Fibroblast of skin of right quadriceps (primary cell): Measurements from ENCODE around the gene FEV.

Experiments
- DNase-seq: peaks from one replicate; pipeline ENCODE4 v3.0.0-alpha.2; 2013

FEV gene

DNA sequence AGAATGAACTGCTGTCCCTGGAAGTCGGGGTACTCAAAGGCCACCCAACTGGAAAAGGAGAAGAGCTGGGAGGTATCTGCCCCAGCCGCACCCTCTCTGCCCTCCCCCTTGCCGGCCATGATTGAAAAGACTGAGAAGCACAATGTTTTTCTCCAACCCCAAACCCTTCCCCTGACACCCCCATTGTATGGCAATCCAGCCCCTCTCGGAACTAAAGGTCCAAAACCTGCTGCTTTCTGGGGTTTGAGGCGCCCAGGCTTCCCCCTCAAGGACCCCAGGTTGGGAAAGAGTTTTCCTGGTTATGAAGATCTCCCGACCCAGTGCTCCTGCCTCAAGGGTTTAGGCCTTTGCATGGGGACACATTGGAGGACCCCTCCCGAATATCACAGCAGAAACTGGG lies 7.2 kb upstream of the FEV start:
- DNase-seq = no peak

DNA sequence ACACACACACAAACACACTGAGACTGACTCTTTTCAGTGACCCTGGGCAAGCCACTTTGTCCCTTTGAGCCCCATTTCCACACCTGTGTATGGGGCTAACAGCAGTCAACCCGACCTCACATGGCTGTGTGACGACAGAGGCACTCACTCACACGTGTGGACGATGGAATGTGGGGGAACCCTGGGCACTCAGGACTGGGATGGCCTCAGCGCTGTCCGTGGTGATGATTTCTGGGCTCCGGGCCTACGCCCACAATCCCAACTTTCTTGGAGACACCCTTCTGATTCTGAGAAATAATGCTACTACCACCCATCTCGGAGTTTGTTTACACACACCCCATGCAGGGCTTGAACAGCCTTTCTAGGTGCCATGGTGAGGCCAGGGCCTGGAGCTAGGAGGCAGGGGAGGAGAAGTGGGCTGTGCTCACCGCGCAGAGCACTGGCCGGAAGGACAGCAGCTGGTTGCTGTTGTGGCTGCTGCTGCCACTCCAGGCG lies 6.7 kb upstream of the FEV start:
- peak; percentile 17 for DNase-seq

DNA sequence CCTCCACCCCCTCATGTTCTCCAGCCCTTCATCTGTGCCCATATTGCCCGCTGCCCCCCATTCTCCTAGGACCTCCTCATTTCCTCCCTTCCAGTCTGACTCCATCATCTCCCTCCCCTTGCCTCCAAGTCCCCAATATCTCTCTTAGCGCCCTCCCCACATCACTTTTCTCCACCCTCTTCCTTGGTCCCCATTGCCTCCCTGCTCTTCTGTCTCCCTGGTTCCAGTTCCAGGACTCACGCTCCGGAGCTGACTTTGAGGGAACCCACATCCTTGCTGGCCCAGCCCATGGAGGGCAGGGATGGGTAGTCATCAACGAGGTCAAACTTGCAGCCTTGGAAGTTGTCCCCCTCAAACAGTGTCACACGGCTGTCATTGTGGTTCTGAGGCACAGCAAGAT lies 5.6 kb upstream of the FEV start:
- no peak for DNase-seq

DNA sequence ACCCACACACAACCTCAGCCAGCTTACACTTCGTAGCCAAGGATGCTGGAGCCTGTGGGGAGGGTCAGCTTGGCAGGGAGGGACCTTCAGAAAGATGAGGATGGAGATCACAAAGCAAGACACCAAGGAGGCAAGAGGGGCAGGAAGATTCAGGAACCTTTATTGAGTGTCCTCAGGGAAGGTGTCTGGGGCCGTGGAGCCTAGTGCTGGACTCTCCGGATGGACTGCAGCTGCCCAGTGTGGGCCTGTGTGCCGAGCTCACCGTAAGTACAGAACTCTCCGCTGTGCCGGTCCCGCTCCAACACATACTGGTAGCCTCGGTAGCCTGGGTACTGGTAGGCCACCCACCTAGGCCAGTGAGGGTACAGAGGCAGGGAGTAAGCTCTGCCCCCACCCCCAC lies 5.1 kb upstream of the FEV start:
- no peak for DNase-seq

DNA sequence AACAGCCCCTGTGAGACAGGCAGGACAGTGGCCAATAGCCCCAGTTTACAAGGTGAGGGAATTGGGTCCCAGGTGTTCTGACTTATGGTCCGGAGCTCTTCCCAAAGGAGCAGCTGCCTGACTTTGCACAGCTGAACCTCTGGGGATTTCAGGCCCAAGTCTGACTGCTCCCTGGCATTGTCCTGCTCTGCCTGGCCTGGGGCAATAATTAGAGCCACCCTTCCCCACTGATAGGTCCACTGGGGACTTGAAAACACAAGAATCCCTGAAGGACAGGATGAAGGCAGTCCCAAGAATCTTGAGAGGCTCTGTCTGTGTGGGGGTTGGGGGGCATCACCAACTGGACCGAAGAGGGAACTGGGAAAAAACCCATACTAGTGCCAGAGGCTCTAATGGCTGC lies 3.7 kb upstream of the FEV start:
- no peak for DNase-seq

DNA sequence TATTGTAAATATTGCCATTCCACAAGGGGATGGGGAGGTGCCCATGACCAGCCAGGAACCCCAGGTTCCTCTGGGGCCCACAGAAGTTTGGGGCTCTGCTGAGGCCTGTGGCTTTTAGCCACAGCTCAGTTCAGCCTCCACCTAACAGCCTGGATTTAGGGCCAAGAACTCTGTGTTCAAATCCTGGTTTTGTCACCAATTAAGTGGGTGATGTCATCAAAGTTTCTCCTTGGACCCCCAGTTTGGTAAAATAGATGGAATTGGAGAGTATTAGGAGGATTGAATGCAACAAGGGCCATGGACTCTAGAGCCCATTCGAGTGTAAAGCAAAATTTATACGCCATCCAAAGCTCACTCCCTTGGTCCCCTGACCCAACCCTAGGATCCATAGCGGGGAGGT lies 3.2 kb upstream of the FEV start:
- no peak for DNase-seq

DNA sequence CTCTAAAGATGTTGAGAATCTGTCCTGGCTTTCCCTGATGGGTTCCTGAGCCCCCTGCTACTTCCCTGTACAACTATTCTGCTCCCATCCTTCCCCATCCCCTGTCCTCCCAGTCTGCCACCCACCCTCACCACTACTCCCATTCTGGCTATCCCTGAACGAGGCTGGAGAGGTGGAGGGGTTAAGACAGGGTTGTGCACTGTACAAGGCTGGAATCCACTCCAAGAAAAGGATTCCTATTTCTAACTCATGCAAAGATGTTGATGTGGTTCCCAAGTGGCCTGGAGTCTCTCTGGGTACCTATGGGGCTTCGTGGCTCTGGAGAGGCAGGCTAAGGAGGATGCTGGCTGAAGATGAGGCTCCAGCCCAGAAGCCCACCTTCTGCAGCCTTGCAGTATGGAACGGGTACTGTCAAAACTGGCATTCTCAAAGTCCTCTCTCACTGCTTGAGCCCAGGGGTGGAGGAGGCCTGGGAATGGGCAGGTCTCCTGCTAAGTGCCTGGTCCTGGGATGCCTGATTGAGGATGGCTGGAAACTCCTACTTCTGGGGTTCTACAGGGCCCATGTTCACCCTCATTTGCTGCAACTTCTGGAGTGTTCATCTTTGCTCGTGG lies 1.3 kb upstream of the FEV start:
- no peak for DNase-seq

DNA sequence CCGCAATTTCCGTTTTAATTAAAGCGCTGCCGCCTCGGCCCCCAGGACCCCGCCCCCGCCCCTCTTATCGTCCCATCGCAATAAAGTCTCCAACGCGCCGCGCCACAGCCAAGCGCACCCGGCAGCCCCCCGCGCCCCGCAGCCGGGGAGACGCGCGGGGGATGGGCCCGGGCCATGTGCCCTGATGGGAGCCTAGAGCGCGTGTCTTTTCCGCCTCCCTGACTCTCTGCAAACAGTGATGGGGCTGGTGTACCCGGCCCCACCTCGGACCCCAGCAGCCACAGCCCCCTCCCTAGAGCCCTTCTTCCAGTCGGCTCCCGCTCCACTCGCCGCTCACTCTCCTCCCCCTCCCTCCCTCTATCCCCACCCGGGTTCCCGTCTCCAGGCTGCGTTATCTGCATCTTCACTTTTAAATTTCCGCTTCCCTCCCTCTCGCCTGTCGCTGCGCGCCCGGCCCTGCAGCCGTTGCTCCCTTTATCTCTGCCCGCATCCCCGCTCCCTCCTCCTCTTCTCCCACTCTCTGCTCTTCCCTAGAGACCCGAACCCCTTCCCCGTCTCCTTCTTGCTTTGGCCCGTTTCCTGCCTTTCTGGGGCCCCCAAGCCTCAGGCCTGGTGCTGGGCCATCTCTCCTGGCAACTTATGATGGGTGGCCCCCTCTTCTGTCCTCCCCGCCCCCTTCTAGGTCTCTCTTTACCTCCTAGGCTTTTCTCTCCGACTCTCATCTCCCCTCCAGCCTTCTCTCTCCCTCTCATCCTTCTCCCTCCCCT lies 524 bp upstream of the FEV start:
- DNase-seq = no peak

DNA sequence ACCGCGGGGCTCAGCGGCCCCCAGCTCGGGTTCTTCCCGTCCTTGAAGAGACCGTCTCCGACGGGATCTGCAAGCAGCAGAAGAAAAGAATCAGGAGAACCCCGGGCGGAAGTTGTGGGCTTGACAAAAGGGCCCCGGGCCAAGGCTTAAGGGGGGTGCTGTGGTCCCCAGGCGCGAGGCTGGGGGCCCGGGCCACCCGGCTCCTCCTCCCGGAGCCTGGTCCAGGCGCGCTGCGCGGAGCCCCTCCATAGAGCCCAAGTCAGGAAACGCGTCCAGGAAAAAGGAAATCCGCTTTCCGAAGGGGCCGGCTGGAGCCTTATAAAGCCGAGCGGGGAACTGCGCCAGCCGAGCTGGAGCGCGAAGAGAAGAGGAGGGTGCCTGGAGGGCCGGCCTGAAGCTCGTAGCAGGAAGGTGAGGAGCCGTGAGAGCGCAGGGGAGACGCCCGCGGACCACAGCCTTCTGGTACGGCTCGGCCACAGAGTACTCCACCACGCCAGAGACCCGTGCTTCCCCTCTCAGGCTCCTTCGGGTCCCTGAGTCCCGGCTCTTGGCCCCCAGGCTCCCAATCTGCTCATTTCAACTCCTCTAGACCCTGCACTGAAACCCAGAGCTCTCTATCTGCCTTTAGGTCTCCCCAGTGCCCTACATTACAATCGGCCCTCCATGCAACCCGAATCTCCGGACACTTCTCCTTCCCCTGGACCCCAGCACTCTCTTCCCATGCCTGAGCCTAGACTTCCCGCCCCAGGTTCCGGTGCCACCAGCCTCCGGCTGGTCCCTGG lies 554 bp downstream of the FEV start:
- no peak for DNase-seq

DNA sequence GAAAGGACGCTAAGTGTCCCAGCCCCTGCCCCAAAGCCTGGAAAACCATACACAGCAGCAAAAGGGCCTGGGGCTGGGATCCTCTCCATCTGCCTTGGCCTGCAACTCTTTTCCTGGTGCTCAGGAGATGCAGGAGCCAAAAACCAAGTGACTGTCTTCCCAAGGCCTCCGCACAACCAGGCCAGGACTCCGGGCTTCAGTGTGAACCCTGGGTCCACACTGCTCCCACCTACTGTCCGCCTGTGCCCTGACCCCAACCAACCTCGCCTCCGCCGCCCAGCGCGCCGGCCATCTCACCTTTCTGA lies 1.1 kb downstream of the FEV start:
- no peak for DNase-seq

DNA sequence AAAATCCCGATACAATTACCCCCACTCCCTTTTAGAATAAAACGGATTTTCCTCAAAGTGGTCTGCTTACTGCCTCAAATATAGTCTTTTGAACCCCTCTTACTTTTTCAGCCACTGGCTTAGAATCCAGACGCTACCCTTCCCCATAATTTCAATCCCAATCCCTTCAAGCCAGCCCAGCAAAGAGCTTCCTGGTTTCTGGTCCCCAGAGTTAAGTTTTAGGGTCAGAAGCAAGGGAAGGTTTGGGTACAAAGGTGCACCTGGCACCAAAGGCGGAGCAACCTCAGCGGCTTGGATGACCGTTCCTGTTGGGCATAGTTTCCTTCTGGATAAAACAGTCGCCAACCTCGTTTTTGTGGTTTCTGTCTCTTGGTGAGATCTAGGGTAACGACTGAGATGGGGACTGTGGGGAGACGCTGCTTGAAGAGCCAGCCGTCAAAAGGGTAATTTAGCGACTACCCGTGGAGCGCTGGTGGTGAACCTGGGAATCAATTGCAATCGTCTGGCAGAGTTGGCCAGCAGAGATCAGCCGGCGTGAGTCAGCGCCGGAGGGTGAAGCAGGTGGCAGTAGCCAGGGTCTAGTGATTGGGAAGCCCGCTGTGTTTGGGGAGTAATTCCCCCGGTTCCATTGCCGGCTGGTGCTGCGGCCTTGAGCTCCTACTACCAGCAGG lies 1.6 kb downstream of the FEV start:
- DNase-seq = no peak

DNA sequence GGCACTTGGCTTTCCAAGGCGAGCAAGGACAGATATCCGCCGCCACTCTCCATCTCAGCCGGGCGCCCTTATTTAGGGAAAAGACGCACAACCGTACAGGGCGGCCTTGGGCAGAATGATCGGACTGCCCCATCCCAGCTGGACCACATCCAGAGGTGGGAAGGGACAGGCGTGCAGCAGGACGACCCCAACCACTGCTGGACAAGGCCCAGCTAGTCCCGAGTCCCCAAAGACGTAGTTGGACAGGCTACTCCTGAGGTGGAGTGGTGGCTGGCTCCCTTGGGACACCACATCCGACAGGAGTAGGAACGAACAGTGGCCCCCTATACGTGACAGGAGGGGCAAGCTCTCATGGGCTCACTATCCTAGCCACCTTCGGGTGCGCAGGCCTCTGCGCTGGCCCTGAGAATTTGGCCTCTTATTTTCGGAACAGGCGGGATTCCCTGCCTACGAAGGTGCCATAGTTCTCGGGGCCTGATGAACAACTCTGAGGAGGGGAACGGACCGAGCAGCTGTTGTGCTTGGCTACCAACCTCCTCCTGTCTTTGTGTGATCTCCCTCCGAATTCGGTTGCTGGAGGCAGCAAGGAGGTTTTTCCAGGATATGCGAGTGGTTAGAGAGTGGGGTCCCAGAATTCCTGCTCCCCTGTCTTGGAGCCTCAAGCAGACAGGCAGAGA lies 2.3 kb downstream of the FEV start:
- no peak for DNase-seq

DNA sequence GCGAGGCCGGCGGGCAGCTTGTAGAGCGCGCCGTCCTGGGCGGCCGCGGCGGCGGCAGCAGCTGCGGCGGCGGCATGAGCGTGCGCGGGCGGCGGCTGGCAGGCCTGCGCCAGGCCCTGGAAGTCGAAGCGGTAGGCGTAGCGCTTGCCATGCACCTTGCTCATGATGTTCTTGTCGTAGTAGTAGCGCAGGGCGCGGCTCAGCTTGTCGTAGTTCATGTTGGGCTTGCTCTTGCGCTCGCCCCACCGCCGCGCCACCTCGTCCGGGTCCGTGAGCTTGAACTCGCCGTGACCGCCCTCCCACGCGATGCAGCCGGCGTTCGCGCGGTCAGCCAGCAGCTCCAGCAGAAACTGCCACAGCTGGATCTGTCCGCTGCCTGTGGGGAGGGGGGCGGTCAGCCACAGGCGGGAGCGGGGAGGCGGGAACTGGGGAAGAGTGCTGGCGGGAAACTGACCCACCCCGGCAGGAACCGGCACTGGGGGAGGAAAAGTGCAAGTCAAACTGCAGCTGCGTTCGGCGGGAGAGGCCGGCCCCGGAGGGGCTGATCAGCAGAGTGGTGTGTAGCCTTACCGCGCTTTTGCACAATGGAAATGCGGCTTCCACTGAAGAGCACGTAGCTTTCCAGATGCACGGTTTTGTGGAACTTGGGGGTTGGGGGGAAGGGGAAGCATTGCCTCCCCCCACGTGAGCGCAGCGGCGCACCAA lies 3.0 kb downstream of the FEV start:
- no peak for DNase-seq

DNA sequence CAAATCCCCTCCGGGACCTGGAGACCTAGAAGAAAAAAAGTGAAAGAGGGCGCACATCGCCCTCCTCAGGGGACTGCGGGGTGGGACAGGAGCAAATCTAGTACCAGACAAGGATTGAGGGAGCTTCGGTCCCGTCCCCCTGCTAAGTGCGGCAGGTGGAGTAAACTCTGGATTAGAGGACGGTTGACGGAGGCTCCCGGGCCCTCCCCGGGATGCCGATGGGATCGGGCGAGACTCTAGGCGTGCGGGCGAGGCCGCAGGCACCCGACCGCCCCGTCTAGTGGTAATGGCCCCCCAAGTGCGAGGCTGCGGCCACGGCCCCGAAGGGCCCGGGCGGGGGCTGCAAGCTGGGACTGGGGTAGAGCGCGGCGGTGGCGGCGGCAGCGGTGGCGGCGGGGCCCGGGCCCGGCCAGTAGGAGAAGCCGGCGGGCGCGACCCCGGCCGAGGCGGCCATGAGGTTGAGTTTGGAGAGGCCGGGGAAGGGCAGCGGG lies 3.5 kb downstream of the FEV start:
- no peak for DNase-seq

DNA sequence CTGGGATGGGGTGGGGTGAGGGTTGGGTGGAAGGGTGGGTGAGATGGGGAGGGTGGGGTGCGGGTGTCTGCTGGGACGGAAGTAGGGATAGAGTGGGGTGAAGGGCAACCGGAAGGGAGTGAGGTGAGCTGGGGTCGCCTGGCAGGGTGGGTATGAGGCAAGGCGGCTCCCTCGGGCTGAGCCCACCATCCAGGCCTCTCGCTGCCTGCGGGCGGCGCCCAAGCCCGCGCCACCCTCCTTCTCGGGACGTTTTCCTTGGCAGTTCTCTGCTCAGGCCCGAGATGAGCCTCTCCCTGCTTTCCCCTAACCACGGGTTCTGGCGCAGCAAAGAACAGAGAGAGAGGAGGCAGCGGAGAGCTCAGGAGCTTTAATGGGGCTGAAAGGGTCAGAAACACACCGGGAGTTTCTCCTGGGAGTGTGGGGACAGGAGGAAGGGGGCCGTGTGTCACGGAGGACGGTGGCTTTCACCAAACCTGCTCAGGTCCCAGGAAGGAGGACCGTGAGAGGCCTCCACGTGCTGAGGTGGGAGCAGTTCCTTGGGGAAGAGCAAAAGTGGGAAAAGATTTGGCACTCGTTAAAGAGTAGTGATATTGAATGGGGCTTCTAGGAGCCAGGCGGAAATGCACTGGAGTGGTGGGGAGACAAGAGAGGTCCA lies 4.1 kb downstream of the FEV start:
- no peak for DNase-seq

DNA sequence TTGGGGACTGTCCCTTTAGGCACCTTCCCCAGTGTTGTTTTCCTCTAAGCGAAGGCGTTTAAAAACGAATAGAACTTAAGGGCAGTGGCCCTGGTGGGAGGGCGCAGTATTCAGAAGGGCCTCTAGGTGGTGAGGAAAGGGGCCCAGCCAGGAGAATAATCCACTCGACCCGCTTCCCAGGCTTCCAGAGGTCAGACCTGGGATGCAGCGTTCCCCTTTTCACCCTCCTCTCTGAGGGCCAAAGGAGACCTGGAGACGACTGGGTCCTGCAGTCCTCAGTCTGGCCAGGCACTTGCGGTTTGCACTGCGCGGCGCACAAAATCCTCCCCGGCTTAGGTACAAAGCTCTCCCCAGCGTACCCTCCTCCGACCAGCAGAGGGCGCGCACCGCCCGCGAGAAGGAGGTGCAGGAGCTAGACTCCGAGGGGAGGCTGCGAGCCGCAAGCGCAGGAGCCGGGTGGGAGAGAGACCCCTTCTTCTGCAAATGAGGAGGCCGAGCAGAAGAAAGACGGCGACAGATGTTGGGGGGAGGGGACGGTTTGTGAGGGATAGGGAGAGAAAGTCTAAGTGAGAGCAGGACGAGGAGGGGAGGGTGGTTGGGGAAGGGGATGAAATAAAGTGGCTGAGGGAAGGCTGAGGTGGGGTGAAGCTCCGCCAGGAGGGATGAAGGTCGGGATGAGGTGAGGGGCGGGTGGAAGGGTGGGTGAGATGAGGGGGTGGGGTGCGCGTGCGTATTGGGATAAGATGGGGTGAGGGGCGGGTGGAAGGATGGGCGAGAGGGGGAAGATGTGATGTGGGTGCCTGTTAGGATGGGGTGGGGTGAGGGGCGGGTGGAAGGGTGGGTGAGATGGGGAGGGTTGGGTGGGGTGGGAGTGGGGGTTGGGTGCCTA lies 4.9 kb downstream of the FEV start:
- peak; percentile 63 for DNase-seq

DNA sequence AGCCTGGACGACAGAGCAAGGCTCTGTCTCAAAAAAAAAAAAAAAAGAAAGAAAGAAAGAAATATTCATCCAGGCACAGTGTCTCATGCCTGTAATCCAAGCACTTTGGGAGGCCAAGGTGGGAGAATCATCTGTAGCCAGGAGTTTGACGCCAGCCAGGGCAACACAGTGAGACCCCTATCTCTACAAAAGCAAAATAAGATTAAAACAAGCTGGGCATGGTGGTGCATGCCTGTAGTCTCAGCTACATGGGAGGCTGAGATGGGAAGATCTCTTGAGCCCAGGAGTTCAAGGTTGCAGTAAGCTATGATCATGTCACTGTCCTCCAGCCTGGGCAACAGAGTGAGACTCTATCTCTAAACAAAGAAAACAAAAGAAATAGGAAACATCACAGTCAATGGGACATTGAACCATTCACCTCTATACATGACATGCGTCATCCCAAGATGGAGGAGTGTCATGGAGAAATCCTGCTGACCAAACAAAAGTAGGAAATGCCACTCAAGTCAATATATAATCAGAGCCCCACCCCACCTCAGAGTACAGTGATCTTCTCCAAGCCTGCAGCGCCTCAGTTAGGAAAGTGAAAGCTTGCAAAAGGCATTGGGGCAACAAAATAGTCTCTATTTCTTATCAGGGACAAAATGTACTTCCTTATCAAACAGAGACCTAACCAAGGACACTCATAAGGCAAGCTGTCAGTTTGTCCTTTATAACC lies 9.8 kb downstream of the FEV start:
- no peak for DNase-seq

DNA sequence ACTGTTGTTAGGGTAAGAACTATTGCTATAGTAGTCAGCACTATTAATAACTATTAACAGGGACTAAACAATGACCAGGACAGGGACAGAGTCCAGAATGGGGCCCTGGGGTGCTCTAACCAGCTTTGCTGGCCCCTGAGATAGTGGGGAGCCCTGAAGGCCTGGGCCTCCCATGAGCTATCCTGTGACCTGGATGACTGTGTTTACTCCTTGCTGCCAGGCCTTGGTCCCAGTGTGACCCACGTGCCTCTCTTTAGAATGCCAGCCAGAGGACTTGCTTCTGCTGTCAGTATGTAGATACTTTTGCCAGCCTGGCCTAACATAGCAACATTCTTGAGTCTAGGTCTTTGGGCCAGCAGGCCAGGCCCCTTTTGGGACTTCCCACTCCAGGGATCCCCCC lies 14.1 kb downstream of the FEV start:
- no peak for DNase-seq

DNA sequence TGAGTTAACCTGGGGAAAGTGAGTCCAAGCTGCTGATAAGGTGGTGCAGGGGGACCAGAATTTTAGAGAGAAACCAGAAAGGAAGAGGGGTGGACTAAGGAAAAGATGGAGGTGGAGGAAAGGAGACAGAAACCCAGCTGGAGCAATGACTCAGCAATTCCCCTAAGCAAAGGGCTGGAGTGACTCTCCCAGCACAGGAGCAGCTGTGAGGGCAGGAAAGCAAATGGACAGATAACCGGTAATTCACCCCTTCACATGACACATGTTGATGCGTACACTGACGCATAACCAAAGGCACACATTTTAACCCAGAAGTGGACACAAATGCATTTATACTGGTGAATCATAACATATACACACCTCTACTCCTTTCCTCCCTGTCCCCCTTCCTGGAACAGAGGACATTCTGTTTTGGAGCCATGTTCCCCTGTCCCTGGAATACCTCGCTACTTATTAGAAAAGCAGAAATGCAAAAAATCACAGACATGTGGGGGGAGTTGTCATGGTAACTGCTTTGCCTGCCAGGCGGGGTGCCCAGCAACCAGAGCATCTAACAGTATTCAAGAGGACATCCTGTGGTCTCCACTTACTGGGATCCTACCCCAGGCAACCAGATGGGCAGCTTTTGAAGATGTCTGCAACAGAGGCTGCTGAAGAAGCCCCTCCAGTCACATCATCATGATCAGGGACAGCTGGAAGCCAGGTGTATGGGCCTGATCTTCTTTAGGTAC lies 20.8 kb downstream of the FEV start:
- peak; percentile 34 for DNase-seq
